ENCODE data around the gene SLC30A1. TPM values are rescaled to one million over a fixed set of nuclear protein-coding genes. Genes with fewer than 3 reads are reported as not detected.
"Not testable (repeated sequence)": the region's sequence is repeated elsewhere in the genome, so short reads cannot be mapped to it uniquely, and the experiment has no call there.

Gene SLC30A1
- total RNA-seq, 1 donor from 2014 or later: 7.1 TPM

DNA sequence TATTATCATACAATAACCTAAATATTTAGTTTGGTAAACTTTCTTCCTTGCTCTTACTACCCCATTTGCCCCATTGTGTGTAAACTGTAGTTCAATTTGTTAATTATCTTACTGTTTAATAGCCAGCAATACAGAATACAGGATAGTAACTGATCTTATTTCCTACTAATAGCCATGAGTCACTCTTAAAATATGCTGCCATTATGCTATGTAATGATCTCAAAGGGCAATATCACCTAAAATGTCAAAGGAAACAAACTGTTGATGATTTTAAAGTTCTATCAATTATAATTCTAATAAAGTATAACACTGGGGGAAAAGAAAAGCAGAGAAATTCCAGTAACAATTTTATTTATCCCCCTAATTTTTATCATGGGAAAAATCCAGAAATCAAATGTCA, 4.3 kb downstream of the SLC30A1 start:
- H3K27ac ChIP-seq: no peak overlapping the region
- no peak for DNase-seq (ENCODE audit: low spot score)
- H3F3A ChIP-seq (ENCODE audit: low read depth): peaks cover 11% of the 10 kb centered on the region
- no peak overlapping the region for H3K4me3 ChIP-seq
- peaks cover 7% of the 10 kb centered on the region for H4K20me1 ChIP-seq (ENCODE audit: low read depth)
- Mint-ChIP-seq H3K4me3 (no peak overlapping the region), H3K27ac (no peak overlapping the region), H3K27me3 (ENCODE audit: insufficient read depth, low read depth) (peaks cover 6% of the 10 kb centered on the region), H3K36me3 (peaks cover 2% of the 10 kb centered on the region), H3K9me3 (no peaks in the 10 kb centered on the region), H3K4me1 (peaks cover 11% of the 10 kb centered on the region)
- peaks cover 27% of the 10 kb centered on the region for H3K79me2 ChIP-seq (ENCODE audit: low read depth)
- no peak overlapping the region for H2AFZ ChIP-seq (replicated peaks)
- no peaks in the 10 kb centered on the region for H3K36me3 ChIP-seq
- TF ChIP-seq EZH2 (IDR thresholded peaks at IDR 0.05) (no peak), EZH2phosphoT487 (IDR thresholded peaks at IDR 0.05) (no peak)
- TF ChIP-seq, protein P1, sequence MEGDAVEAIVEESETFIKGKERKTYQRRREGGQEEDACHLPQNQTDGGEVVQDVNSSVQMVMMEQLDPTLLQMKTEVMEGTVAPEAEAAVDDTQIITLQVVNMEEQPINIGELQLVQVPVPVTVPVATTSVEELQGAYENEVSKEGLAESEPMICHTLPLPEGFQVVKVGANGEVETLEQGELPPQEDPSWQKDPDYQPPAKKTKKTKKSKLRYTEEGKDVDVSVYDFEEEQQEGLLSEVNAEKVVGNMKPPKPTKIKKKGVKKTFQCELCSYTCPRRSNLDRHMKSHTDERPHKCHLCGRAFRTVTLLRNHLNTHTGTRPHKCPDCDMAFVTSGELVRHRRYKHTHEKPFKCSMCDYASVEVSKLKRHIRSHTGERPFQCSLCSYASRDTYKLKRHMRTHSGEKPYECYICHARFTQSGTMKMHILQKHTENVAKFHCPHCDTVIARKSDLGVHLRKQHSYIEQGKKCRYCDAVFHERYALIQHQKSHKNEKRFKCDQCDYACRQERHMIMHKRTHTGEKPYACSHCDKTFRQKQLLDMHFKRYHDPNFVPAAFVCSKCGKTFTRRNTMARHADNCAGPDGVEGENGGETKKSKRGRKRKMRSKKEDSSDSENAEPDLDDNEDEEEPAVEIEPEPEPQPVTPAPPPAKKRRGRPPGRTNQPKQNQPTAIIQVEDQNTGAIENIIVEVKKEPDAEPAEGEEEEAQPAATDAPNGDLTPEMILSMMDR (IDR thresholded peaks at IDR 0.05): no peak
- no peaks in the 10 kb centered on the region for H3K27me3 ChIP-seq
- no peak overlapping the region for H3K4me2 ChIP-seq
- no peaks in the 10 kb centered on the region for H3K9me3 ChIP-seq (ENCODE audit: low read depth)
- H3K9ac ChIP-seq: no peak overlapping the region
- peaks cover 11% of the 10 kb centered on the region for H3K4me1 ChIP-seq

DNA sequence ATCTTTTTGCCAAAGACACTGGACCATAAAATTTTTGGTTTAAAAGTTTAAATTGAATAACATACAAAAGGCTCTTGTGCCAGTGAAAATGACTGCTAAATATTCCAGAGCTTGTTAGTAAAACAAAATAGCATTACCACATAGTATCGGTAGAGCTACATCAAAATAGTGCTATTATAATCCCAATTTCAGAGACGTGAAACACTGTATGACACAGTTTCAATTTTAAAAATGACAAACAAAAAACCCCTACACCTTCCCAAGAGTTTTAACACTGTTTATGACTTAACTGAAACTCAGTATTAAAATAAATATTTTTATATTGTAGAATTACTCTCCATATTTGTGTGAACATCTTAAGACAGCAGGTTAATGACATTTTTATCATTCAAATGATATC, 7.0 kb downstream of the SLC30A1 start:
- Histone ChIP-seq H3K9ac (no peak overlapping the region), H3K4me1 (peaks cover 8% of the 10 kb centered on the region), H3K4me3 (no peak overlapping the region), H3K27me3 (no peaks in the 10 kb centered on the region), H3K79me2 (ENCODE audit: low read depth) (peaks cover 14% of the 10 kb centered on the region), H2AFZ (replicated peaks) (no peak overlapping the region), H3K4me2 (no peak overlapping the region), H4K20me1 (ENCODE audit: low read depth) (no peaks in the 10 kb centered on the region), H3K27ac (no peak overlapping the region), H3F3A (ENCODE audit: low read depth) (no peaks in the 10 kb centered on the region), H3K9me3 (ENCODE audit: low read depth) (no peaks in the 10 kb centered on the region), H3K36me3 (no peaks in the 10 kb centered on the region)
- Mint-ChIP-seq H3K36me3 (peaks cover 2% of the 10 kb centered on the region), H3K27me3 (ENCODE audit: insufficient read depth, low read depth) (no peaks in the 10 kb centered on the region), H3K4me3 (no peak overlapping the region), H3K27ac (no peak overlapping the region), H3K9me3 (no peaks in the 10 kb centered on the region), H3K4me1 (peaks cover 5% of the 10 kb centered on the region)
- no peak for TF ChIP-seq EZH2 (IDR thresholded peaks at IDR 0.05)
- TF ChIP-seq EZH2phosphoT487 (IDR thresholded peaks at IDR 0.05): no peak
- TF ChIP-seq, protein P1 (IDR thresholded peaks at IDR 0.05): no peak
- no peak for DNase-seq (ENCODE audit: low spot score)

DNA sequence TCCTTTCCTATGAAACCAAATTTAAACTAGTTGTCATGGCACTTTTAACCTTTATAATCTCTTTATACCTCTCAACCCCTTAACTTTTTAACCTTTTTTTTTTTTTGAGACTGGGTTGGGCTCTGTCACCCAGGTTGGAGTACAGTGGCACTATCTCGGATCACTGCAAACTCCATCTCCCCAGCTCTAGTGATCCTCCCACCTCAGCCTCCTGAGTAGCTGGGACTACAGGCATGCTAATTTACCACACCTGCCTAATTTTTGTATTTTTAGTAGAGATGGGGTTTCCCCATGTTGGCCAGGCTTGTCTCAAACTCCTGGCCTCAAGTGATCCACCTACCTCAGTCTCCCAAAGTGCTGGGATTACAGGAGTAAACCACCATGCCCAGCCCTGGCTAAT, 8.6 kb downstream of the SLC30A1 start:
- H3K79me2 ChIP-seq (ENCODE audit: low read depth); H3K9me3 ChIP-seq (ENCODE audit: low read depth); H3K4me3 Mint-ChIP-seq; H3K9ac ChIP-seq; H3K27me3 ChIP-seq; H3K4me2 ChIP-seq; H2AFZ ChIP-seq (replicated peaks); DNase-seq (ENCODE audit: low spot score); H3K36me3 ChIP-seq; H4K20me1 ChIP-seq (ENCODE audit: low read depth); H3K27ac Mint-ChIP-seq; H3K27me3 Mint-ChIP-seq (ENCODE audit: insufficient read depth, low read depth); H3K36me3 Mint-ChIP-seq; H3K27ac ChIP-seq; H3K4me3 ChIP-seq; H3F3A ChIP-seq (ENCODE audit: low read depth); H3K4me1 ChIP-seq; H3K4me1 Mint-ChIP-seq; H3K9me3 Mint-ChIP-seq: not testable (repeated sequence)

DNA sequence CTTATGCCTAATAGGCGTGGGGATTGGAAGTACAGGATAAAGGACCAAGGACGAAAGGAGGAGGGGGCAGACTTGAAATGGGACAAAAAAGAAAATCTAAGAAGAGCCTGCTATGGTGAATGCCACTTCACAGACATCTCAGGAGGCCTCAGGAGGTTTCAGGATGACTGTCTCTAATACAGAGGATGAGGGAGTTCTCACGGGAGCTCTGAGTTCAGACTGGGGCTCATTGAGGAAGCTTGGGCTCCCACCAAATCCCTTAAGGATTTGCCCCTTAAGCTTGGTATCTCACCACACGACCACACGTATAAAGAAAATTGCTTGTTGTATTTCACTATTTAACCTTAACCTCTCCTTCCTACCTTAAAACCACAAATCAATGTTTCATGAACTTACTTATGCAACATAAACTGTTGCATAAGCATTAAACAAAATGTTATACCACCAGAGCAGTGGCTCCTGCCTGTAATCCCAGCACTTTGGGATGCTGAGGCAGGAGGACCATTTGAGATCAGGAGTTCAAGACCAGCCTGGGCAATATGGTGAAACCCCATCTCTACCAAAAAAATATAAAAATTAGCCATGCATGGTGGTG, 12.4 kb downstream of the SLC30A1 start:
- no peaks in the 10 kb centered on the region for H3K79me2 ChIP-seq (ENCODE audit: low read depth)
- no peak overlapping the region for H3K9ac ChIP-seq
- Mint-ChIP-seq H3K27me3 (ENCODE audit: insufficient read depth, low read depth) (peaks cover 12% of the 10 kb centered on the region), H3K36me3 (no peaks in the 10 kb centered on the region), H3K4me1 (no peaks in the 10 kb centered on the region), H3K9me3 (no peaks in the 10 kb centered on the region), H3K4me3 (no peak overlapping the region), H3K27ac (no peak overlapping the region)
- H3K9me3 ChIP-seq (ENCODE audit: low read depth): no peaks in the 10 kb centered on the region
- no peaks in the 10 kb centered on the region for H3K4me1 ChIP-seq
- H4K20me1 ChIP-seq (ENCODE audit: low read depth): no peaks in the 10 kb centered on the region
- DNase-seq (ENCODE audit: low spot score): no peak
- H3K27me3 ChIP-seq: no peaks in the 10 kb centered on the region
- no peak overlapping the region for H3K4me2 ChIP-seq
- H3K4me3 ChIP-seq: no peak overlapping the region
- H3F3A ChIP-seq (ENCODE audit: low read depth): no peaks in the 10 kb centered on the region
- H2AFZ ChIP-seq (replicated peaks): no peak overlapping the region
- H3K27ac ChIP-seq: no peak overlapping the region
- no peaks in the 10 kb centered on the region for H3K36me3 ChIP-seq
- TF ChIP-seq EZH2 (IDR thresholded peaks at IDR 0.05) (no peak), EZH2phosphoT487 (IDR thresholded peaks at IDR 0.05) (no peak)
- TF ChIP-seq, protein P1 (IDR thresholded peaks at IDR 0.05): no peak
